K562 (cell line): ENCODE results near the gene CACNA1C. TPM values are rescaled to one million over a fixed set of nuclear protein-coding genes. Genes with fewer than 3 reads are reported as not detected.
"Not testable (repeated sequence)": the region's sequence is repeated elsewhere in the genome, so short reads cannot be mapped to it uniquely, and the experiment has no call there.

Experiments used
- ATAC-seq: fragments of 200-7000 bp; cut with Tn5 transposase; 3 replicates; pipeline ENCODE4 v1.9.1; 2020; ENCODE audit warnings: moderate library complexity
- BruUV-seq: library from RNA; stranded (reverse); fragments of 400-500 nt; replicated peaks from 2 replicates; lab custom pipeline; 2021; lab: Mats Ljungman, UMichigan
- CTCF ChIA-PET: fragments of 300-600 bp; formaldehyde crosslinking; extraction: SDS; loops from one replicate; lab custom pipeline; 2021; ENCODE audit warnings: low intra/inter-chr PET ratio; lab: Yijun Ruan, JAX
- POLR2A ChIA-PET: fragments of 300-600, 350-650 bp; sonication (Branson Sonifier 250); formaldehyde crosslinking; extraction: SDS; loops from one replicate; lab custom pipeline; 2021; ENCODE audit warnings: antibody characterized with exemption, inconsistent platforms; lab: Yijun Ruan, JAX
- DNase-seq, 4 experiments: peaks; one replicate each; pipeline versions ENCODE4 v3.0.0 to v3.0.0-alpha.2; 2011 to 2018; ENCODE audit warnings: low spot score in 3 of 4, mixed read lengths in 3 of 4; ENCODE audit errors: extremely low read depth in 1 of 4
- FAIRE-seq: peaks from 2 replicates; lab custom pipeline; 2011; peaks lifted over from hg19 to GRCh38; lab: Jason Lieb, UNC
- H2AFZ ChIP-seq: 2 replicates; pipeline ENCODE4 v1.6.0; 2011; ENCODE audit warnings: low read depth, low read length, control low read depth, inconsistent platforms
- H3K27ac ChIP-seq: fragments of 200-600 bp; 3 replicates; pipeline ENCODE4 v1.8.0; 2011; ENCODE audit warnings: low read depth, mild to moderate bottlenecking, control low read depth, inconsistent platforms, low read length, moderate library complexity, mixed read lengths; ENCODE audit errors: extremely low read depth
- H3K27me3 ChIP-seq, 2 experiments: fragments of 300-600 bp in 1 of 2; 2 replicates in 1 of 2; 3 replicates in 1 of 2; pipeline versions ENCODE4 v1.6.0 to v1.8.0; 2011; ENCODE audit warnings: inconsistent platforms in 2 of 2, low read length in 2 of 2, mild to moderate bottlenecking in 1 of 2, mixed read lengths in 1 of 2, moderate library complexity in 1 of 2; ENCODE audit not compliant: control insufficient read depth in 2 of 2, insufficient read depth in 2 of 2
- H3K36me3 ChIP-seq: fragments of 300-600 bp; 3 replicates; pipeline ENCODE4 v1.8.0; 2011; ENCODE audit warnings: mild to moderate bottlenecking, low read length, inconsistent platforms; ENCODE audit not compliant: control insufficient read depth, insufficient read depth
- H3K4me1 ChIP-seq, 2 experiments: fragments of 200-600 bp in 1 of 2; replicated peaks in 1 of 2; 2 replicates in 1 of 2; 3 replicates in 1 of 2; pipeline versions ENCODE4 v1.5.1 to v1.8.0; 2011; ENCODE audit warnings: inconsistent platforms in 2 of 2, low read length in 2 of 2, mild to moderate bottlenecking in 1 of 2, mixed read lengths in 1 of 2, moderate library complexity in 1 of 2; ENCODE audit not compliant: control insufficient read depth in 2 of 2, insufficient read depth in 2 of 2
- H3K4me2 ChIP-seq: 2 replicates; pipeline ENCODE4 v1.6.1; 2011; ENCODE audit warnings: low read length, control low read depth, inconsistent platforms, mixed read lengths; ENCODE audit not compliant: insufficient read depth
- H3K4me3 ChIP-seq: fragments of 200-600 bp; sonication (generic), shearing (Covaris generic); 2 replicates; pipeline ENCODE4 v1.5.1; 2016; ENCODE audit warnings: control low read depth, inconsistent platforms
- H3K79me2 ChIP-seq: fragments of 200-600 bp; 3 replicates; pipeline ENCODE4 v1.8.0; 2011; ENCODE audit warnings: low read length, inconsistent platforms; ENCODE audit not compliant: control insufficient read depth, insufficient read depth
- H3K9ac ChIP-seq, 2 experiments: 2 replicates each; pipeline versions ENCODE4 v1.6.0 to v1.6.1; 2011; ENCODE audit warnings: low read depth in 2 of 2, low read length in 2 of 2, control low read depth in 1 of 2, inconsistent platforms in 1 of 2, mild to moderate bottlenecking in 1 of 2, mixed read lengths in 1 of 2; ENCODE audit not compliant: insufficient read depth in 1 of 2
- H3K9me1 ChIP-seq: one replicate; pipeline ENCODE4 v1.6.0; 2011; ENCODE audit warnings: inconsistent platforms, mild to moderate bottlenecking, low read length, moderate library complexity; ENCODE audit not compliant: control insufficient read depth, insufficient read depth
- H3K9me3 ChIP-seq: replicated peaks from 2 replicates; pipeline ENCODE4 v1.5.1; 2011; ENCODE audit warnings: low read depth, low read length, inconsistent platforms; ENCODE audit not compliant: control insufficient read depth, insufficient read depth
- H4K20me1 ChIP-seq: replicated peaks from 2 replicates; pipeline ENCODE4 v1.6.1; 2011; ENCODE audit warnings: low read length, inconsistent platforms, mixed read lengths; ENCODE audit not compliant: control insufficient read depth, insufficient read depth
- E4F1 ChIP-seq: fragments of 250-450 bp; sonication (Bioruptor Pico); IDR thresholded peaks from 2 replicates; pipeline ENCODE4 v1.5.0; 2021; ENCODE audit warnings: mild to moderate bottlenecking, borderline replicate concordance
- FOXA3 ChIP-seq, 2 experiments: fragments of 450-650 bp in 1 of 2; sonication (generic) in 1 of 2; formaldehyde crosslinking; IDR thresholded peaks in 1 of 2; conservative IDR thresholded peaks in 1 of 2; 2 replicates each; pipeline versions ENCODE4 v1.4.0 to v1.8.0; 2020 to 2022; ENCODE audit warnings: mild to moderate bottlenecking in 2 of 2, missing genetic modification reagents in 1 of 2
- FOXK2 ChIP-seq, 2 experiments: fragments of 450-650 bp; IDR thresholded peaks in 1 of 2; conservative IDR thresholded peaks in 1 of 2; 2 replicates each; pipeline ENCODE4 v1.6.1; 2016; ENCODE audit warnings: low read depth in 2 of 2, mild to moderate bottlenecking in 1 of 2
- NCOA1 ChIP-seq: fragments of 450-650 bp; IDR thresholded peaks from 2 replicates; pipeline ENCODE4 v1.6.1; 2016; ENCODE audit warnings: low read depth
- NCOA4 ChIP-seq: fragments of 450-650 bp; IDR thresholded peaks from 2 replicates; pipeline ENCODE4 v1.6.1; 2018; ENCODE audit warnings: mild to moderate bottlenecking; ENCODE audit not compliant: partially characterized antibody
- RBM17 ChIP-seq: fragments of 200-400 bp; formaldehyde crosslinking; IDR thresholded peaks from 2 replicates; pipeline ENCODE4 v1.6.1; 2017; ENCODE audit warnings: low read depth, mild to moderate bottlenecking, low read length, borderline replicate concordance
- SREBF1 ChIP-seq: fragments of 150-350 bp; IDR thresholded peaks from 2 replicates; pipeline ENCODE4 v1.6.1; 2014; ENCODE audit warnings: antibody characterized with exemption, low read depth, low read length, borderline replicate concordance
- YY1 ChIP-seq, 3 experiments: IDR thresholded peaks; 2 replicates each; pipeline ENCODE4 v1.6.1; 2011; ENCODE audit warnings: low read length in 2 of 3, mild to moderate bottlenecking in 2 of 3, moderate library complexity in 2 of 3, borderline replicate concordance in 1 of 3, control low read depth in 1 of 3, low read depth in 1 of 3; ENCODE audit not compliant: insufficient read depth in 3 of 3, insufficient replicate concordance in 2 of 3, control insufficient read depth in 1 of 3, insufficient read length in 1 of 3; ENCODE audit errors: extremely low read depth in 1 of 3
- WGBS: fragments of 100-300 bp; shearing (Covaris generic); methylation state at CpG from one replicate; pipeline ENCODE4 v1.1.6; 2016; ENCODE audit warnings: low coverage, mixed read lengths; ENCODE audit not compliant: insufficient coverage; ENCODE audit errors: missing lambda C conversion rate; 5-methylcytosine and 5-hydroxymethylcytosine counted together
- in situ Hi-C: fragments of 300-500 bp; cut with MboI; formaldehyde crosslinking; loops from 4 replicates; pipeline ENCODE4 v1.15.0; 2018; ENCODE audit warnings: inconsistent platforms, mixed read lengths
- intact Hi-C: fragments of 100-400 bp; cut with micrococcal nuclease; formaldehyde crosslinking; loops from 2 replicates; pipeline ENCODE4 v1.14.2; 2022
- polyA plus RNA-seq, 8 experiments: library from polyadenylated mRNA; depleted of rRNA in 4 of 8; stranded (reverse) in 5 of 8; unstranded in 3 of 8; fragments of >200 nt; fragmentation: Nextera tagmentation in 2 of 8; fragmentation: Illumina TruSeq in 1 of 8; extraction: Ambion mirVana in 2 of 8; extraction: Trizol in 1 of 8; gene quantifications; 2 replicates each; pipeline versions ENCODE4 v1.2.1 to v1.2.3, GENCODE V29; 2011 to 2014; ENCODE audit warnings: inconsistent platforms in 1 of 8, missing spikeins in 1 of 8
- total RNA-seq, 7 experiments: library from RNA; depleted of rRNA in 6 of 7; stranded (reverse); fragments of >200 nt in 6 of 7; fragmentation: Illumina TruSeq in 2 of 7; extraction: Trizol in 2 of 7; gene quantifications; 2 replicates each; pipeline versions ENCODE4 v1.2.1 to v1.2.3, GENCODE V29; 2011 to 2021; ENCODE audit warnings: low replicate concordance in 1 of 7

CACNA1C gene
- total and polyA plus RNA-seq, 9 of the 15 experiments (the other 6 are each of a cell fraction or from before 2014, with no cell fraction given) = not detected

- TF ChIP-seq E4F1 (CRISPR knock-in tag) = no peak
- no peak for TF ChIP-seq NCOA4
- no peak for TF ChIP-seq NCOA1
- TF ChIP-seq SREBF1 = no peak
- TF ChIP-seq RBM17 = no peak
- TF ChIP-seq, all 486 proteins: peak for 0
Observed at GRCh38 chr12:2129076-2129475, 76.3 kb downstream of the CACNA1C start (continued).

GRCh38 chr12:2135661-2136418 is 83.1 kb downstream of the CACNA1C start:
- H3K27ac ChIP-seq, intact Hi-C loops, FAIRE-seq, H3K36me3 ChIP-seq, H3K9me1 ChIP-seq, H3K4me3 ChIP-seq, ATAC-seq, H3K9ac ChIP-seq, DNase-seq, H3K79me2 ChIP-seq, H3K9me3 ChIP-seq, H3K4me1 ChIP-seq, H3K4me2 ChIP-seq, BruUV-seq, CTCF ChIA-PET, in situ Hi-C loops, H4K20me1 ChIP-seq: not testable (repeated sequence)
- 6% methylated on average over 4 of the region's 37 CpGs for WGBS
- peaks cover 0 to 16% of the 10 kb centered on the region in 2 experiments; a peak in 2 of 5 replicates for H3K27me3 ChIP-seq
- TF ChIP-seq YY1 (IDR thresholded peaks at IDR 0.05; ENCODE audit: borderline replicate concordance in 1 of 3, control insufficient read depth in 1 of 3, extremely low read depth in 1 of 3, insufficient read depth in 3 of 3, insufficient read length in 1 of 3, insufficient replicate concordance in 2 of 3, low read depth in 1 of 3, low read length in 2 of 3) = peak in 1 of 3 experiments; percentile 20
- peak; percentile 62 to 65 for TF ChIP-seq FOXK2 (conservative IDR thresholded peaks at IDR 0.05 in 1 of 2, IDR thresholded peaks at IDR 0.05 in 1 of 2; ENCODE audit: low read depth in 2 of 2)
- TF ChIP-seq FOXA3 (CRISPR knock-in tag; conservative IDR thresholded peaks at IDR 0.05 in 1 of 2, IDR thresholded peaks at IDR 0.05 in 1 of 2) = peak in 1 of 2 experiments; percentile 55; a peak in 2 of 4 replicates
- POLR2A ChIA-PET = interaction anchor here (0.6 kb wide), 1 partner anchor 18 kb away, joined by 3 read pairs; no protein-coding TSS in a partner anchor
- peak overlapping the region; percentile 60 for H2AFZ ChIP-seq
